ENCODE data around the gene C10orf67. TPM values are rescaled to one million over a fixed set of nuclear protein-coding genes. Genes with fewer than 3 reads are reported as not detected.

The C10orf67 gene
- total and polyA plus RNA-seq, 2 donors (not counting 1 experiment from before 2014, with no cell fraction given): not detected

DNA sequence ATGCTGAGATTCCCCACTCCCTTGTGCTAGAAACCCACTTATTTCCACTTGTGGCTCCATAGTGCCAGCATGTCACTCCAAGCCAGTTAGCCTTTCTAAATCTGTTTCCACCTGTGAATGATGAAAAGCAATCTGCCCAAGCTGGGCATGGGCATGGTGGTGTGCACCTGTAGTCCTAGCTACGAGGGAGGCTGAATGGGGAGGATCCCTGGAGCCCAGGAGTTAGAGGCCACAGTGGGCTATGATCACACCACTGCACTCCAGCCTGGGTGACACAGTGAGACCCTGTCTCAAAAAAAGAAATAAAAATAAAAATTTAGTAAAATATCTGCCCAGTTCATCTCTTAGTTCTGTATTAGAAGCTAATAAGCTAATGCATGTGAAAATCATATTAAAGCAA is 157.4 kb downstream of the C10orf67 start:
- no peaks in the 10 kb centered on the region for H3K9me3 ChIP-seq (ENCODE audit: control extremely low read depth in 1 of 3, control insufficient read depth in 2 of 3, insufficient read depth in 1 of 3, low read length in 2 of 3)
- Mint-ChIP-seq H3K9me3 (ENCODE audit: insufficient read depth) (no peaks in the 10 kb centered on the region), H3K4me1 (no peaks in the 10 kb centered on the region), H3K27ac (no peak overlapping the region), H3K4me3 (no peak overlapping the region), H3K27me3 (peaks cover 46% of the 10 kb centered on the region)
- no peak overlapping the region for H2AFZ ChIP-seq (ENCODE audit: insufficient read depth, low read depth, low read length, poor library complexity, severe bottlenecking)
- H3K36me3 ChIP-seq (replicated peaks in 1 of 2; ENCODE audit: control extremely low read depth in 1 of 2, control insufficient read depth in 1 of 2, extremely low read depth in 1 of 2, insufficient read depth in 2 of 2, low read length in 1 of 2): no peaks in the 10 kb centered on the region
- no peak overlapping the region for H3K27ac ChIP-seq (ENCODE audit: low read length in 2 of 2)
- no peaks in the 10 kb centered on the region for H3K79me2 ChIP-seq (ENCODE audit: control insufficient read depth, insufficient read depth, low read length)
- H3K4me3 ChIP-seq (ENCODE audit: control extremely low read depth in 1 of 5, extremely low read depth in 1 of 5, insufficient read depth in 1 of 5, low read depth in 2 of 5, low read length in 4 of 5): no peak overlapping the region
- ChIA-PET CTCF (no interaction called here), POLR2A (no interaction called here)
- intact Hi-C loops (cut with micrococcal nuclease): no loop called here
- TF ChIP-seq, protein P1, sequence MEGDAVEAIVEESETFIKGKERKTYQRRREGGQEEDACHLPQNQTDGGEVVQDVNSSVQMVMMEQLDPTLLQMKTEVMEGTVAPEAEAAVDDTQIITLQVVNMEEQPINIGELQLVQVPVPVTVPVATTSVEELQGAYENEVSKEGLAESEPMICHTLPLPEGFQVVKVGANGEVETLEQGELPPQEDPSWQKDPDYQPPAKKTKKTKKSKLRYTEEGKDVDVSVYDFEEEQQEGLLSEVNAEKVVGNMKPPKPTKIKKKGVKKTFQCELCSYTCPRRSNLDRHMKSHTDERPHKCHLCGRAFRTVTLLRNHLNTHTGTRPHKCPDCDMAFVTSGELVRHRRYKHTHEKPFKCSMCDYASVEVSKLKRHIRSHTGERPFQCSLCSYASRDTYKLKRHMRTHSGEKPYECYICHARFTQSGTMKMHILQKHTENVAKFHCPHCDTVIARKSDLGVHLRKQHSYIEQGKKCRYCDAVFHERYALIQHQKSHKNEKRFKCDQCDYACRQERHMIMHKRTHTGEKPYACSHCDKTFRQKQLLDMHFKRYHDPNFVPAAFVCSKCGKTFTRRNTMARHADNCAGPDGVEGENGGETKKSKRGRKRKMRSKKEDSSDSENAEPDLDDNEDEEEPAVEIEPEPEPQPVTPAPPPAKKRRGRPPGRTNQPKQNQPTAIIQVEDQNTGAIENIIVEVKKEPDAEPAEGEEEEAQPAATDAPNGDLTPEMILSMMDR (IDR thresholded peaks at IDR 0.05): no peak
- no peak for TF ChIP-seq EZH2 (IDR thresholded peaks at IDR 0.05; ENCODE audit: borderline replicate concordance, insufficient read depth, low read depth, low read length, poor library complexity, severe bottlenecking)
- no peaks in the 10 kb centered on the region for H3K4me1 ChIP-seq (ENCODE audit: control insufficient read depth in 2 of 2, insufficient read depth in 2 of 2, low read length in 2 of 2)
- DNase-seq (no peak), ATAC-seq (ENCODE audit: low read depth) (no peak)
- H3K27me3 ChIP-seq (replicated peaks in 1 of 4; ENCODE audit: control extremely low read depth in 1 of 4, control insufficient read depth in 3 of 4, insufficient read depth in 4 of 4, low read length in 3 of 4): peaks cover 0 to 29% (median 14%) of the 10 kb centered on the region in 4 experiments
- H3K4me2 ChIP-seq (replicated peaks; ENCODE audit: low read depth, low read length, poor library complexity, severe bottlenecking): no peak overlapping the region
- no peaks in the 10 kb centered on the region for H4K20me1 ChIP-seq (ENCODE audit: control insufficient read depth, insufficient read depth, low read length, poor library complexity, severe bottlenecking)
- H3K9ac ChIP-seq (ENCODE audit: low read length): no peak overlapping the region
- WGBS (ENCODE audit: insufficient coverage): no CpG with 5 or more reads among the region's 1 CpG

DNA sequence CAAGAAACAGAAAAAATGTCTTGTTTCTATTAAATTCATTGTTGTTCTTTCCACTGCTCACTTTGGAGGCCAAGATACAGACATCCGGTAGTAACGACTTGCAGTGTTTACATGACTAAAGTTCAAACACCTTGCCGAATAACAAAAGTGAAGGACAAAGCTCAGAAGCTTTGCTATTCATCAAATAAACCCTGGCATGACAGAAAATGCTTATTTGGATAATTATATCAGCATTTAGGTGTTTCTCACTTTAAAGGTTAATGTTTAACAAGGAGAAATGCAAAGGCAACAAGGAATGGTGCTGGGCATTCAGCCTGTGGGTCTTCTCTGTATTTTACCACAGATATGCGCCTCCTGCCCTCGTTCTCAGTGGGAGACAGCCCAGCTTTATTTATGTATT is 157.9 kb downstream of the C10orf67 start:
- Histone ChIP-seq H3K27me3 (replicated peaks in 1 of 4; ENCODE audit: control extremely low read depth in 1 of 4, control insufficient read depth in 3 of 4, insufficient read depth in 4 of 4, low read length in 3 of 4) (peaks cover 0 to 29% (median 14%) of the 10 kb centered on the region in 4 experiments), H3K4me3 (ENCODE audit: control extremely low read depth in 1 of 5, extremely low read depth in 1 of 5, insufficient read depth in 1 of 5, low read depth in 2 of 5, low read length in 4 of 5) (no peak overlapping the region), H4K20me1 (ENCODE audit: control insufficient read depth, insufficient read depth, low read length, poor library complexity, severe bottlenecking) (no peaks in the 10 kb centered on the region), H3K9me3 (ENCODE audit: control extremely low read depth in 1 of 3, control insufficient read depth in 2 of 3, insufficient read depth in 1 of 3, low read length in 2 of 3) (no peaks in the 10 kb centered on the region), H2AFZ (ENCODE audit: insufficient read depth, low read depth, low read length, poor library complexity, severe bottlenecking) (no peak overlapping the region), H3K36me3 (replicated peaks in 1 of 2; ENCODE audit: control extremely low read depth in 1 of 2, control insufficient read depth in 1 of 2, extremely low read depth in 1 of 2, insufficient read depth in 2 of 2, low read length in 1 of 2) (no peaks in the 10 kb centered on the region), H3K27ac (ENCODE audit: low read length in 2 of 2) (no peak overlapping the region), H3K9ac (ENCODE audit: low read length) (no peak overlapping the region), H3K79me2 (ENCODE audit: control insufficient read depth, insufficient read depth, low read length) (no peaks in the 10 kb centered on the region), H3K4me1 (ENCODE audit: control insufficient read depth in 2 of 2, insufficient read depth in 2 of 2, low read length in 2 of 2) (no peaks in the 10 kb centered on the region), H3K4me2 (replicated peaks; ENCODE audit: low read depth, low read length, poor library complexity, severe bottlenecking) (no peak overlapping the region)
- Mint-ChIP-seq H3K4me1 (no peaks in the 10 kb centered on the region), H3K27me3 (peaks cover 49% of the 10 kb centered on the region), H3K4me3 (no peak overlapping the region), H3K9me3 (ENCODE audit: insufficient read depth) (no peaks in the 10 kb centered on the region), H3K27ac (no peak overlapping the region)
- no peak for DNase-seq
- TF ChIP-seq EZH2 (IDR thresholded peaks at IDR 0.05; ENCODE audit: borderline replicate concordance, insufficient read depth, low read depth, low read length, poor library complexity, severe bottlenecking): no peak
- TF ChIP-seq, protein P1 (IDR thresholded peaks at IDR 0.05): no peak
- ChIA-PET POLR2A (no interaction called here), CTCF (no interaction called here)
- 33% methylated on average over 2 of the region's 5 CpGs for WGBS (ENCODE audit: insufficient coverage)
- no peak for ATAC-seq (ENCODE audit: low read depth)
- intact Hi-C loops (cut with micrococcal nuclease): no loop called here
